HG02763 (cell line): ENCODE results near the gene TCOF1.

Experiments used
- ATAC-seq: cut with Tn5 transposase; IDR thresholded peaks from one replicate; pipeline ENCODE4 v1.9.1; 2021; ENCODE audit warnings: mild to moderate bottlenecking, moderate library complexity; ENCODE audit not compliant: unreplicated experiment

The TCOF1 gene

GRCh38 chr5:150357326-150358260 lies at the start of gene TCOF1:
TCOF1 (plus strand) TSS chr5:150357697; CDS start chr5:150357747, 50 bp downstream.
- peak; percentile 93 for ATAC-seq

- no peak for ATAC-seq
Measured at GRCh38 chr5:150309101-150309885, 48.2 kb upstream of the TCOF1 start.

GRCh38 chr5:150309886-150310239 lies 47.6 kb upstream of the TCOF1 start:
- ATAC-seq: no peak

GRCh38 chr5:150310246-150310645 lies 47.3 kb upstream of the TCOF1 start:
- ATAC-seq: no peak

GRCh38 chr5:150311015-150311692 lies 46.3 kb upstream of the TCOF1 start:
- ATAC-seq: no peak

- no peak for ATAC-seq
Measured at GRCh38 chr5:150312518-150312917, 45.0 kb upstream of the TCOF1 start.

- ATAC-seq: no peak
Measured at GRCh38 chr5:150313501-150313900, 44.0 kb upstream of the TCOF1 start.

GRCh38 chr5:150313921-150314716 lies 43.4 kb upstream of the TCOF1 start:
- ATAC-seq: no peak

GRCh38 chr5:150315245-150315644 lies 42.3 kb upstream of the TCOF1 start:
- no peak for ATAC-seq

- ATAC-seq: no peak
Measured at GRCh38 chr5:150316320-150316719, 41.2 kb upstream of the TCOF1 start.

- no peak for ATAC-seq
Measured at GRCh38 chr5:150317048-150318003, 40.2 kb upstream of the TCOF1 start.

GRCh38 chr5:150318613-150319483 lies 38.6 kb upstream of the TCOF1 start:
- no peak for ATAC-seq

GRCh38 chr5:150319484-150319790 lies 38.1 kb upstream of the TCOF1 start:
- ATAC-seq: no peak

GRCh38 chr5:150320044-150320613 lies 37.4 kb upstream of the TCOF1 start:
- ATAC-seq: no peak

- ATAC-seq: no peak
Measured at GRCh38 chr5:150321211-150321610, 36.3 kb upstream of the TCOF1 start.

GRCh38 chr5:150321784-150322183 lies 35.7 kb upstream of the TCOF1 start:
- ATAC-seq: no peak

- ATAC-seq: no peak
Measured at GRCh38 chr5:150322202-150322601, 35.3 kb upstream of the TCOF1 start.

- ATAC-seq: no peak
Measured at GRCh38 chr5:150323092-150323491, 34.4 kb upstream of the TCOF1 start.
